SH-SY5Y (cell line): Measurements from ENCODE around the gene KRTAP4-9.

ENCODE experiments used
- GATA2 ChIP-seq: IDR thresholded peaks from 2 replicates; pipeline ENCODE4 v1.6.1; 2011; ENCODE audit warnings: mild to moderate bottlenecking, low read depth, low read length
- GATA3 ChIP-seq: IDR thresholded peaks from 2 replicates; pipeline ENCODE4 v1.6.1; 2011; ENCODE audit warnings: low read depth, mild to moderate bottlenecking, low read length, moderate library complexity

GRCh38 chr17:41144846-41145245 lies 39.7 kb downstream of the KRTAP4-9 start:
- TF ChIP-seq GATA2 = no peak
- TF ChIP-seq GATA3 = no peak
